ENCODE results near the gene DGCR8. TPM values are rescaled to one million over a fixed set of nuclear protein-coding genes. Genes with fewer than 3 reads are reported as not detected.
"Not testable (repeated sequence)": the region's sequence is repeated elsewhere in the genome, so short reads cannot be mapped to it uniquely, and the experiment has no call there.

Gene DGCR8
- polyA plus RNA-seq, 4 donors, result 17.0 to 31.0 (median 17.7) TPM

GRCh38 chr22:20067384-20067682, 12.7 kb upstream of the DGCR8 start:
- not testable (repeated sequence) for DNase-seq; H3K27me3 ChIP-seq (ENCODE audit: control insufficient read depth in 3 of 3, insufficient read depth in 3 of 3, low read length in 3 of 3); H3K9me3 ChIP-seq (ENCODE audit: control insufficient read depth in 2 of 2, insufficient read depth in 1 of 2, low read depth in 1 of 2, low read length in 1 of 2); H3K4me1 ChIP-seq (ENCODE audit: control insufficient read depth in 3 of 3, insufficient read depth in 2 of 3, low read depth in 1 of 3, low read length in 2 of 3); FAIRE-seq; H3K27ac ChIP-seq (ENCODE audit: low read depth in 1 of 3, low read length in 2 of 3); H3K4me3 ChIP-seq (ENCODE audit: low read depth in 1 of 3, low read length in 3 of 3)
- 95 to 98% (median 98%) methylated on average over 3 of the region's 3 CpGs for WGBS, 3 donors
- H3K36me3 ChIP-seq (ENCODE audit: control insufficient read depth in 3 of 3, insufficient read depth in 2 of 3, low read depth in 1 of 3, low read length in 3 of 3), result peaks cover 3 to 27% (median 3%) of the 10 kb centered on the region in 3 donors

DNA sequence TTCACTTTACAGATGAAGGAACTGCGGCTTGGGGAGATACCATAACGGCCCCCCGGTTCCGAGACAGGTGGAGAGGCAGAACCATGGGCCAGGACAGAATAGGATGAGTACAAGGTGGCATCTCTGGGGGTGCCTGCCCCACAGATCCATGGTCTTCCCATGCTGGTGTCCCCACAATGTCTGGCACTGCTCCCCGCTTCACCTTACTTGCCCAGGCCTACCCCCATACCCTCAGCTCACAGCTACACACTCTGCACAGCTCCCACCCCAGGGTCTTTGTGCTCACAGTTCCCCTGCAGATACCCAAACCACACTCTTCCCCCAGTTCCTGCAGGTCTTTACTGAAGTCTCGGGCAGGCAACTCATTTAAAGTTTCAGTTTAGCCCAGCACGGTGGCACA, 11.4 kb upstream of the DGCR8 start:
- H3K27me3 ChIP-seq (ENCODE audit: control insufficient read depth in 3 of 3, insufficient read depth in 3 of 3, low read length in 3 of 3), result peaks cover 0 to 2% (median 0%) of the 10 kb centered on the region in 3 donors
- peaks cover 0 to 14% (median 3%) of the 10 kb centered on the region in 3 donors for H3K36me3 ChIP-seq (ENCODE audit: control insufficient read depth in 3 of 3, insufficient read depth in 2 of 3, low read depth in 1 of 3, low read length in 3 of 3)
- DNase-seq (no peak), FAIRE-seq (no peak)
- WGBS, 3 donors, result 88 to 92% (median 89%) methylated on average over 7 of the region's 7 CpGs
- no peaks in the 10 kb centered on the region for H3K9me3 ChIP-seq (ENCODE audit: control insufficient read depth in 2 of 2, insufficient read depth in 1 of 2, low read depth in 1 of 2, low read length in 1 of 2)
- H3K27ac ChIP-seq (ENCODE audit: low read depth in 1 of 3, low read length in 2 of 3), result no peak overlapping the region
- H3K4me3 ChIP-seq (ENCODE audit: low read depth in 1 of 3, low read length in 3 of 3), result no peak overlapping the region
- no peaks in the 10 kb centered on the region for H3K4me1 ChIP-seq (ENCODE audit: control insufficient read depth in 3 of 3, insufficient read depth in 2 of 3, low read depth in 1 of 3, low read length in 2 of 3)

DNA sequence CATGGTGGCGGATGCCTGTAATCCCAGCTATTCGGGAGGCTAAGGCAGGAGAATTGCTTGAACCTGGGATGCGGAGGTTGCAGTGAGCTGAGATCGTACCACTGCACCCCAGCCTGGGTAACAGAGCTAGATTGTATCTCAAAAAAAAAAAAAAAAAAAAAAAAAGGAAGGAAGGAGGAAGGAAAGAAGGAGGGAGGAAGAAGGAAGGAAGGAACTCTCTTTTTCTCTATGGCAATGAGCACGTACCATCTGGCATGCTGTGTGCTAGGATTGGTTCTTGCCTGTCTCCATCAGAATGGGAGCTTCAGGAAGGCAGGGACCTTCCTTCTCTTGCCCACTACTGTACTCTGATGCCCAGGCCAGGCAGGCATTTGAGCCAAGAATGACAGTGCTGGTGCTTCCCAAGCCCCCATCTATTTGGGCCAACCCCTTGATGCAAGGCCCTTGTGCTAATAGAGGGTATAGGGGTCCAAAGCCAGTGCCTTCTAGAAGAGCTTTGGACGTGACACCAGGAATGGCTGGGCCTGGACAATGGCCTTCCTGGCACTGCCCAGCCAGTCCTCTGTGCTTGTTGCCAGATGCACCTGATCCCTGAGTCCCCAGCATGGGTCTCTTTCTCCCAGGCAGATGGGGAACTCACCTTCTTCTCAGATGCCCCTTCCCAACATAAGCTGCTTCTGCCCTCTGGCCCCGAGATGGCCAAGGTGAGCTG, 10.6 kb upstream of the DGCR8 start:
- FAIRE-seq (no peak), DNase-seq (no peak)
- Histone ChIP-seq H3K4me1 (ENCODE audit: control insufficient read depth in 3 of 3, insufficient read depth in 2 of 3, low read depth in 1 of 3, low read length in 2 of 3) (no peaks in the 10 kb centered on the region), H3K36me3 (ENCODE audit: control insufficient read depth in 3 of 3, insufficient read depth in 2 of 3, low read depth in 1 of 3, low read length in 3 of 3) (peaks cover 0 to 6% (median 0%) of the 10 kb centered on the region in 3 donors), H3K27ac (ENCODE audit: low read depth in 1 of 3, low read length in 2 of 3) (no peak overlapping the region), H3K4me3 (ENCODE audit: low read depth in 1 of 3, low read length in 3 of 3) (no peak overlapping the region), H3K9me3 (ENCODE audit: control insufficient read depth in 2 of 2, insufficient read depth in 1 of 2, low read depth in 1 of 2, low read length in 1 of 2) (no peaks in the 10 kb centered on the region), H3K27me3 (ENCODE audit: control insufficient read depth in 3 of 3, insufficient read depth in 3 of 3, low read length in 3 of 3) (peaks cover 0 to 2% (median 0%) of the 10 kb centered on the region in 3 donors)
- WGBS, 3 donors, result 91 to 93% (median 93%) methylated on average over 7 of the region's 7 CpGs

- no peak for FAIRE-seq
- WGBS, 3 donors, result 87 to 94% (median 89%) methylated on average over 8 of the region's 8 CpGs
- no peaks in the 10 kb centered on the region for H3K36me3 ChIP-seq (ENCODE audit: control insufficient read depth in 3 of 3, insufficient read depth in 2 of 3, low read depth in 1 of 3, low read length in 3 of 3)
- no peak for DNase-seq
- no peak overlapping the region for H3K27ac ChIP-seq (ENCODE audit: low read depth in 1 of 3, low read length in 2 of 3)
- H3K27me3 ChIP-seq (ENCODE audit: control insufficient read depth in 3 of 3, insufficient read depth in 3 of 3, low read length in 3 of 3), result peaks cover 0 to 2% (median 0%) of the 10 kb centered on the region in 3 donors
- H3K9me3 ChIP-seq (ENCODE audit: control insufficient read depth in 2 of 2, insufficient read depth in 1 of 2, low read depth in 1 of 2, low read length in 1 of 2), result no peaks in the 10 kb centered on the region
- no peak overlapping the region for H3K4me3 ChIP-seq (ENCODE audit: low read depth in 1 of 3, low read length in 3 of 3)
- H3K4me1 ChIP-seq (ENCODE audit: control insufficient read depth in 3 of 3, insufficient read depth in 2 of 3, low read depth in 1 of 3, low read length in 2 of 3), result no peaks in the 10 kb centered on the region
Observed at GRCh38 chr22:20071524-20071972, 8.5 kb upstream of the DGCR8 start.

- no peak overlapping the region for H3K4me3 ChIP-seq (ENCODE audit: low read depth in 1 of 3, low read length in 3 of 3)
- H3K27ac ChIP-seq (ENCODE audit: low read depth in 1 of 3, low read length in 2 of 3), result no peak overlapping the region
- no peaks in the 10 kb centered on the region for H3K9me3 ChIP-seq (ENCODE audit: control insufficient read depth in 2 of 2, insufficient read depth in 1 of 2, low read depth in 1 of 2, low read length in 1 of 2)
- no peaks in the 10 kb centered on the region for H3K36me3 ChIP-seq (ENCODE audit: control insufficient read depth in 3 of 3, insufficient read depth in 2 of 3, low read depth in 1 of 3, low read length in 3 of 3)
- WGBS, 3 donors, result 63 to 75% (median 75%) methylated on average over 6 of the region's 6 CpGs
- FAIRE-seq (no peak), DNase-seq (no peak)
- H3K27me3 ChIP-seq (ENCODE audit: control insufficient read depth in 3 of 3, insufficient read depth in 3 of 3, low read length in 3 of 3), result no peaks in the 10 kb centered on the region
- H3K4me1 ChIP-seq (ENCODE audit: control insufficient read depth in 3 of 3, insufficient read depth in 2 of 3, low read depth in 1 of 3, low read length in 2 of 3), result peaks cover 0 to 8% (median 3%) of the 10 kb centered on the region in 3 donors
Observed at GRCh38 chr22:20076627-20077172, 3.3 kb upstream of the DGCR8 start.

GRCh38 chr22:20080445-20080775, 369 bp downstream of the DGCR8 start:
- no peaks in the 10 kb centered on the region for H3K9me3 ChIP-seq (ENCODE audit: control insufficient read depth in 2 of 2, insufficient read depth in 1 of 2, low read depth in 1 of 2, low read length in 1 of 2)
- H3K27me3 ChIP-seq (ENCODE audit: control insufficient read depth in 3 of 3, insufficient read depth in 3 of 3, low read length in 3 of 3), result no peaks in the 10 kb centered on the region
- H3K27ac ChIP-seq (ENCODE audit: low read depth in 1 of 3, low read length in 2 of 3), result peak overlapping the region; percentile 78 to 93 (median 81)
- peaks cover 0 to 20% (median 0%) of the 10 kb centered on the region in 3 donors for H3K36me3 ChIP-seq (ENCODE audit: control insufficient read depth in 3 of 3, insufficient read depth in 2 of 3, low read depth in 1 of 3, low read length in 3 of 3)
- H3K4me1 ChIP-seq (ENCODE audit: control insufficient read depth in 3 of 3, insufficient read depth in 2 of 3, low read depth in 1 of 3, low read length in 2 of 3), result peaks cover 0 to 30% (median 5%) of the 10 kb centered on the region in 3 donors
- FAIRE-seq (no peak), DNase-seq (peak in 1 of 2 donors; percentile 71)
- 0 to 1% (median 0%) methylated on average over 17 to 34 of the region's 34 CpGs for WGBS, 3 donors
- H3K4me3 ChIP-seq (ENCODE audit: low read depth in 1 of 3, low read length in 3 of 3), result peak overlapping the region; percentile 86 to 91 (median 87)

DNA sequence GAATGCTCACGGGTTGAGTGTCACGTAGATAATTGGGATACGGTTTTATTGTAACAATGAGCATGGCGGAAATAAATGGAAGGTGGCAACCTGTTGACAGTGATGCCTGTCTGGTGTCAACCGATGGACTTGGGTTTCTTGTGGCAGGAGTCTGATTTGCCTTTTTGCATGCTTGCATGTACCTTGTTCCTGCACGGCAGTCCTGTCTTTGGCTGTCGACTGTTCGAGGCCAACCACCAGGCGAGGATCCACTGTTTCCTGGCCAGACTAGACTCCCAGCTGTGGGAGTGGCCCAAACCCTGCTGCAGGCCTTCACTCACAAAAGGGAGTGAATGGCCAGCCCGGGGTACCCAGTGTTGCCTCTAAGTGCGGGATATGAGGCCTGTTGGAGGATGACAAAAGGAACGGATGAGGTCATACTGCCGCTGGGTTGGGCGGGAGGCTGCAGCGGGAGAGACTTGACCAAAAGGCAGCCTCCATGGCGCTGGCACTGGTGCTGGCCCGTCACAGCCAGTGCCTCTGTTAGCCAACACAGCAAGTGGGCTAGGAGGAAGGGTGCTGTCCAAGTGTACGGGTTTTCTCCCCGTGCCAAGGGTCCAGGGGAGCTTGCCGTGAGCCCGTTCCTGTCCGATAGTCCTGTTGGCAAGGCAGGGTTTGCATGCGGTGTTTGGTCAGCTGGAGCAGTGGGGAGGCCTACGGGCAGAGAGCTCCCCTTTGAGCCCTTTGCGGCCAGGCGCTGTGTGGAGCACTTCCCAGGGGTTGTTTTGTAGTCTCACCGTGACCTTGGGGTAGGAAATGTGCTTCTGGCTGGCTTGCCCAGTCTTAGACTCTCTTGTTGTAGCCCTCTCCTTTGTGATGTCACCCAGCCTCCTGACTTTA, 974 bp downstream of the DGCR8 start:
- Histone ChIP-seq H3K27ac (ENCODE audit: low read depth in 1 of 3, low read length in 2 of 3) (peak overlapping the region; percentile 78 to 93 (median 81)), H3K4me1 (ENCODE audit: control insufficient read depth in 3 of 3, insufficient read depth in 2 of 3, low read depth in 1 of 3, low read length in 2 of 3) (peaks cover 0 to 30% (median 5%) of the 10 kb centered on the region in 3 donors), H3K27me3 (ENCODE audit: control insufficient read depth in 3 of 3, insufficient read depth in 3 of 3, low read length in 3 of 3) (no peaks in the 10 kb centered on the region), H3K9me3 (ENCODE audit: control insufficient read depth in 2 of 2, insufficient read depth in 1 of 2, low read depth in 1 of 2, low read length in 1 of 2) (no peaks in the 10 kb centered on the region), H3K4me3 (ENCODE audit: low read depth in 1 of 3, low read length in 3 of 3) (peak overlapping the region; percentile 86 to 91 (median 87)), H3K36me3 (ENCODE audit: control insufficient read depth in 3 of 3, insufficient read depth in 2 of 3, low read depth in 1 of 3, low read length in 3 of 3) (peaks cover 2 to 26% (median 3%) of the 10 kb centered on the region in 3 donors)
- DNase-seq, result peak; percentile 39 to 60
- WGBS, 3 donors, result 6 to 15% (median 12%) methylated on average over 26 to 27 of the region's 27 CpGs
- FAIRE-seq, result no peak

DNA sequence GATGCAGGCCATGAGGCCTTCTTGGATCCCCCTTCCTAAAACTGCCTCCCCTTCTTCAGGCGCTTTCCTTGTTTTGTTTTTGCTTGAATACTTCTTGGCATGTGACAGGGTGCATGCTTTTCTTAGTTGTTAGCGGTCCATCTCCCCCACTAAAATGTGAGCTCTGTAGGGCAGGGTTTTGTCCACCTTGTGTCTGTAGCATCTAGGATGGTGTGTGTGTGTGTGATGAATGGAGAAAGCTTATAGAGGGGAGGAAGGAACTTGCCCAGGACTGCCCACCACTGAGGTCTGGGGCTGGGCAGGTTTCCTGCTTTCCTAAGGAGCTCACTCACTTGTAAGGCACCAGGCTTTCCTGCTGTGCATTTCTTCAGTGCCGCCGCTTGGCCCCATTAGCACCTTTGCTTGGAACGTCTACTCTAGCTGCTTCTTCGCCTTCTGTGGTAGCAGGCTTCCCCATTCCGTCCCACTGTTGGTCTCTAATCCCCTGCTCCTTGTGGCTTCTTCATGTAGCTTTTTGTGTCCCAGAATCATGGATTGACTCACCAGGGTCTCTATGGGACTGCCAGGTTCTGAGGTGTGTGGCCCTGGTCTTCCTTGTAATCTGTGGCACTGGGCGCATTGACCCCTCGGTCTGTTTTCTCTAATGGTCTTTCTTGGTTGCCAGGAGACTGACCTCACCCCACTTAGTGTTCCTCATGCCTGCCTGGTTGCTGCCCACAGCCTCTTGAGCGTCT, 3.3 kb downstream of the DGCR8 start:
- H3K27ac ChIP-seq (ENCODE audit: low read depth in 1 of 3, low read length in 2 of 3), result peak overlapping the region in 1 of 3 donors; percentile 8

More for the DNA sequence above, 3.3 kb downstream of the DGCR8 start:
- Histone ChIP-seq H3K9me3 (ENCODE audit: control insufficient read depth in 2 of 2, insufficient read depth in 1 of 2, low read depth in 1 of 2, low read length in 1 of 2) (no peaks in the 10 kb centered on the region), H3K4me3 (ENCODE audit: low read depth in 1 of 3, low read length in 3 of 3) (no peak overlapping the region), H3K36me3 (ENCODE audit: control insufficient read depth in 3 of 3, insufficient read depth in 2 of 3, low read depth in 1 of 3, low read length in 3 of 3) (peaks cover 14 to 49% (median 15%) of the 10 kb centered on the region in 3 donors), H3K27me3 (ENCODE audit: control insufficient read depth in 3 of 3, insufficient read depth in 3 of 3, low read length in 3 of 3) (no peaks in the 10 kb centered on the region), H3K4me1 (ENCODE audit: control insufficient read depth in 3 of 3, insufficient read depth in 2 of 3, low read depth in 1 of 3, low read length in 2 of 3) (peaks cover 0 to 30% (median 5%) of the 10 kb centered on the region in 3 donors)
- DNase-seq (no peak), FAIRE-seq (no peak)
- WGBS, 3 donors, result 83 to 93% (median 85%) methylated on average over 10 of the region's 10 CpGs
